Measurements from ENCODE around the gene BRD7.

Gene BRD7

DNA sequence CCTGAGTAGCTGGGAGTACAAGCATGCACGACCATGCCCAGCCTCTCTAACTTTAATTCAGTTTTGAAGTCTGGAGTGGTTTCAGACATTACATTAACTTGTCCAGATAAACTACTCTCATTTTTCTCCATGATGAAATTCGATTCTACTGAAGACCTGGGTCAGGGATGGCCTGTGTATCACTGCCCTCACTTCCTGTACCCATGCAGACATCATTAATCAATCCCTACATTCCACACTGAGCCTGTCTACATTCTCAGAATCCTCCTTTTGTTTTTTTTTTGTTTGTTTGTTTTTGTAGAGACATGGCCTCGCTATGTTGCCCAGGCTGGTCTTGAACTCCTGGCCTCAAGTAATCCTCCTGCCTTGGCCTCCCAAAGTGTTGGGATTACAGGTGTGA lies 79.9 kb downstream of the BRD7 start:
- no peak for DNase-seq

DNA sequence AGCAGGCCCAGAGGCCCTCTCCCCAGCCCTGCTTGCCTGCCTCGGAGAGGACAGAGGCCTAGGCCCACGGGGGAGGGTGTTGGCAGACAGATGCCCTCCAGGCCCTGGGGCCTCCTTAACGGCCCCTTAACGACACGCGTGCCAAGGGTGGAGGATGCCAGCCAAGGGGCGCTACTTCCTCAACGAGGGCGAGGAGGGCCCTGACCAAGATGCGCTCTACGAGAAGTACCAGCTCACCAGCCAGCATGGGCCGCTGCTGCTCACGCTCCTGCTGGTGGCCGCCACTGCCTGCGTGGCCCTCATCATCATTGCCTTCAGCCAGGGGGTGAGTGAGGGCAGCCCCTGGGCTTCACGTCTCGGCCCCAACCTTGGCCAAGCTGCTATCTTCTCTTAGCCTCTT lies 80.8 kb downstream of the BRD7 start:
- no peak for DNase-seq

GRCh38 chr16:50286681-50287080 lies 82.1 kb downstream of the BRD7 start:
- no peak for DNase-seq

GRCh38 chr16:50285406-50286003 lies 83.3 kb downstream of the BRD7 start:
- no peak for DNase-seq

DNA sequence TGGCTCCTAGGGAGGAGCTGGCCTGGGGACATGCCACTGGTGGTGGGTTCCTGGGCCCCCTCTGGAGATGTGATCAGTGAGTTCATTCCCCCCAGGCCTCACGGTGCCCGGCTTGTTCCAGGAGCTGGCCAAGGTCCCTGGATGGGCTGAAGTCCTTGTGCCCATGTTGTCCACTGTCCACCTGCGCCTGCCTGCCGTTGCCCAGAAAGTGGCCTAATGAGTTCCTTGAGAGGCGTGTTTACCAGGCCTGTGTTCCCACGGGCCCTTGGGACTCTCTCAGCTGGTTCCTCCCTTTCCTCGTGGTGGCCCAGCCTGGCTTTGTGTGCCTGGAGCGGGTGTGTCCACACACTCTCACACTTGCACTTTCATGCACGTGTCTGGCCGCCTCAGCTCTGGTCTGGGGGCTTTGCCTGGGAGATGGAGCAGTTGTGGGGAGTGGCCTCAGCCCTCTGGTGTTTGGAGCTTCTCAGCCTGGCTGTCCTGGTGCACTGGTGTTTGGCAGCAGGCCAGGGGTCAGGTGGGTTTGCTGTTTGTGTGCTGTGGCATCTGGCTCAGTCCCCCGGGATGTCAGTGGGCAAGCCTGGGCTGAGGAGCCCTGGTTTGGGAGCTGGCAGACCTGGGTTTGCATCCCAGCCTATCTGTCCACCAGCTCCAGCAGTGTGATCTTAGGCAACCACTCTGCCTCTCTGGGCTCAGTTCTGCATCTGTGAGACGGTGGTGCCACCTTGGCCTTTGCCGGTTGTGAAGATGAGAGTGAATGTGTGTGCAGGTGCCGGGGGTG lies 84.5 kb downstream of the BRD7 start:
- no peak for DNase-seq

DNA sequence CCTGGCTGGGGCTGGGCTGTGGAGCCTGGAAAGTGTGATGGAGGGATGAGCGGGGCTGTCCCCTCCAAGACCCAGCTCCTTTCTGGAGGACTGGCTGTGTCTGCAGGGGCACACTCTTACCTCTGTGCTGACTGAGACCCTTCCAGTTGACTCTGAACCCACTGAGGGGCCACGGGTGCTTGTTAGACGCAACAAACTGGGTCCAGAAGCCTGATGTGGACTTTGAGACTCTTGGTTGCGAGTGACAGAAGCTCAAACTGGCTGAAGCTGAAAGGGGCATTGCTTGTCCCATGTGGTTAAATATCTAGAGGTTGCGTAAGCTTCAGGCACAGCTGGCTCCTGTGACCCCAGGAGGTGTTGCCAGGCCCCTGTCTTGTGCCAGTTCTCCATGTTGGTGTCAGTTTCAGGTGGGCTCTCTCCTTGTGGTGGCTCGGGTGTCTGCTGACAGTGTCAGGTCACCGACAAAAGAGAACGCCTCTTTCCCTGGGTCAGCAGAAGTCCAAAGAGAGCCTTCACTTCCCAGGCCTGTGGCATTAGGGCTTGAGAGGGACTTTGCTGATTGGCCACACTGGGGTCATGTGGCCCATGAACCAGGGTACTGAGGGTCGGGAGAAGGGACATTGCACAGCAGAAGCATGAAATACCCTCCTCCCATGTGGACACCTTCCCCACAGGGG lies 85.7 kb downstream of the BRD7 start:
- no peak for DNase-seq

DNA sequence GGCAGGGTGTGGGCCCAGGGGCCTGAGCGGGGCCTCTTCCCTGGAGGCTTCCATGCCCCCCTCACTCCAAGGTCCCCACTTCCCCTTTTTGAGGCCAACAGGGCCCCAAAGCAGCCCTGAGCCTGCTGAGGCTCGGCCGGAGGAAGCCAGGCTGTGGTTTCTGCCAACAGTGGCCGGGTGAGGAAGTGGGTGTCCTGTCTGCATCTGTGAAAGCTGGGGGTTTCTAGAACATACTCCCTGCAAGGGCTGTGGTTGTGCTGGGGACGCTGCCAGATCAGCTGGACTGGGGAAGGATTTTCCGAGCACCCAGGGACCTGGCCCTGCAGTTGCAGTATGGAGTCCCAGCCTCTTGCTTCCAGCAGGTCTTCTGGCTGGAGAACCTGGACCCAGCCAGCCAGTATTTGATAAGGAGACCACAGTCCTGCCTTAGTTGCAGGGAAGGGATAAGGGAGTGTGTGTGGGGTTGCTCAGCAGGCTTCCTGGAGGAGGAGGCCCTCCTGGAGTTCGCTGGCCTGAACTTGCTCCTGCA lies 86.7 kb downstream of the BRD7 start:
- DNase-seq = peak; percentile 57

DNA sequence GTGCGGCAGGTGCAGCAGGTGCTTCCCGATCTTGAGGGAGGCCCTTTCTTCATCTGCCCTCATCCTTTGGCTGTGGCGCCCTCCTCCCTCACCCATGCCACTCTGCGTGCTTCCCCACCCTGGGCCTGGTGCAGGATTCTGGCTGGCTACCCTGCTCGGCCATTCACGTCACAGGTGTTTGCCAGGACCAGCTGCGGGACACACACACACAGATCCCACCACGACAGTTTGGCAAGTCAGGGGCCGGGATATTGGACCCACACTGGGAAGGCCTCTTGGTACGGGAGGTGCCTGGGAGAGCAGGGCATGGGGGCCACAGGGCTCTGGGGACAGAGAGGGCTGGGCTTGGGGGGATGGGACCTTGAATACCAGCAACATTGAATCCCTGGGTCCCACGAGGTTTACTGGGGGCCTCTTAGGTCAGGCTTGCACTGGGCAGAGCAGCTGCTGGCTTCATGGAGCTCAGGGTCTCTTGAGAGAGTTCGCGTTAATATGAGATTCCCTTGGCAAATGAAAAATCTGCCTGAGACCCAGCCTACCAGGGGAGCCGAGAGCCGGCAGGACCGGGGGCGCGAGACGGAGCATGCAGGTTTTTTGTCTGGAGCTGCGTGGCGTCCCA lies 87.3 kb downstream of the BRD7 start:
- DNase-seq = no peak

DNA sequence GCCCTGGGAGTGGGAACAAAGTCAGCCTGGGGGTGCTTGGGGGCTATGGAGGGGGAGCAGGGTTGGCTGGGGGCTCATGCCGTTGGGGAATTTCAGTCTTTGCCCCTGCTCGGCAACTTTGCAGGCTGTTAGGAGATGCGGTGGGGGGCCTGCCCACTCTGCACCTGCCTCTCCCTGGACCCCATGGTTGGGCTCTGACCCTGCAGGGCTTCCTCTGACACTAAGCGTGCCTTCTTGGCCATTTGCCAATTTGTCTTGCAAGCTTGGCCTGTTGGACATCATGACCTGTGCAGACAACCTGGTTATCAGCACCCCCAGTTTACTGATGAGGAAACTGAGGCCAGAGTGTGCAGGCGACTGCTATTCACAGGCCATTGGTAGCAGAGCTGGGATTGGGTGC lies 87.9 kb downstream of the BRD7 start:
- no peak for DNase-seq

- DNase-seq = no peak
Measured at GRCh38 chr16:50279504-50279865, 89.3 kb downstream of the BRD7 start.

DNA sequence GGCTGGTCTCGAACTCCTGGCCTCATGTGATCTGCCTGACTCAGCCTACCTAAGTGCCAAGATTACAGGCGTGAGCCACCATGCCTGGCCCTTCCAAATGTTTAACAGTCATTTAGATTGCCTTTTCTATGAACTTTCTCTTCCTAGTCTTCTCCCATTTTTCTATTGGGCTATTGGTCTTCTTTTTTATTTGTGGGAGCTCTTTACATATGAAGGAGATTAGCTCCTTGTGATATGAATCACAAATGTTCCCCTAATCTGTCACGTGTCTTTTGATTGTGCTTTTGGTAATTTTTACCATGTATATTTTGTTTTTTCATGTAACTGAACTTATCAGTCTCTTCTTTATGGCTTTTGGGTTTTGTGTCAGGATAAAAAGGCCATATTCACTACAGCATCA lies 90.5 kb downstream of the BRD7 start:
- DNase-seq = no peak

GRCh38 chr16:50276801-50277555 lies 91.8 kb downstream of the BRD7 start:
- DNase-seq = no peak

DNA sequence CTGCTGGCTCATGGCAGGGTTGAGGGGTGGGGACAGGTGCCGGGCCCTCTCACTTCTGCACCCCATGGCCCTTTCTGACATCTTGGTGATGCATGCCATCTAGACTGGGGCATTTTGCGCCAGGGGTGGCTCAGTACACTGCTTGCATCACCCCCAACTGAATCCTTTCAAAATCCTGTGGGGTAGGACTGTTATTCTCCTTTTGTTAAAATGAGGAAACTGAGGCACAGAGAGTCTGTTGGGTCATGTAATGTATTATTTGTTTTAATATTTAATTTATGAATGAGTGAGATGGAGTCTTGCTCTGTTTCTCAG lies 92.5 kb downstream of the BRD7 start:
- DNase-seq = no peak

DNA sequence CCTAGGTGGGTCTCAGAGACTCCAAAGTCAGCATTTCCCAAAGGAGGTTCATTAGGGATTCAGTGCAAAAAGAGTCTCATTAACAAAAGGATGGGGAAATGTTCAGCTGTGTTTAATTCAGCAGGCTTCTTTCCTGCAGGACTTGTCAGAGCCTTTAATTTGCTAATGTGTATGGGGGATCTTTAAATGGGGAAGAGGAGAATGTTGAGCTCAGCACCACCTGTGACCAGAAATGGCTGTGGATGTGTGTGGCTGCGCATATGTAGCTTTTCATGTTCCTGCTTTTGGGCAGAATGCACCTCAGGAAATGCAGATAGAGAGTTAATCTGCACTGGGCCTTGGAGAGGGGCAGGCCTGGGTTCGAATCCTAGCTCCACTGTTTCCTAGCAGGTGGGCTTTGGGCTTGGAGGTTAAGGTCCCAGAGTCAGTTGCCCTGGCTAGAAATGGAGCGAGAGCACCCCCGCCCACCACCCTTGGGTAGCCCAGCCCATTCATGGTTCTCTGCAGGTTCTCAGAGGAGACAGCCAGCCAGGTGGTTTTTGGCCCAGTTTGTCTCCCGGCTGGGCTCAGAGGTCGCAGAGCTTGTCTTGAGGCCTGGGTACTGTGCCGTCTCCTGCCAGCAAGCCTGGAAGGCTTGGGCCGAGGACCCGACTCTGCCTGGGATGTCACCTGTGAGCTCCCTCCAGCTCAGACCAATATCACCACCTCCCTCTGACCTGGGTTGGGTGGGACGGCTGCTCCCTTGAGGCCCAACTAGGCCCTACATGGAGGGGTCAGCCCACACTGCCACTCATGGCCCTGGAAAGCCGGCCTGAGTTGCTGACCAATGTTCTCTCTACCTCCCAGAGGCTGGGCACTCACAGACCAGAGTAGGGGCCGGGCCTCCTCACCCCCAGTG lies 93.1 kb downstream of the BRD7 start:
- DNase-seq = peak; percentile 18

DNA sequence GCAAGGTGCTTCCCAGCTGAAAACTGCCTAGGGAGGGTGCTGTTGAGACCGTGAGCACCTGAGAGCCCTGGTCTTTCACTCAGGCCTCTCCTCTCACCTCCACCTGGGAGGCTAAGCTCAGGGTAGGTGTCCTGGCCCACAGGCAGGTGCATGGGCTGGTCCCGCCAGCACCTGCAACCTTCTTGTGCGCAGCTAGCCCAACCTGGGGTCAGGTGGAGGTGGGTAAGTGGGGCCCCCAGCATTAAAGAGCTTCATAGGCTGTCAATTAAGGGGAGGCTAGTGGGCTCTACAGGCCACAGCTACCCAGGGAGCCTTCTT lies 93.7 kb downstream of the BRD7 start:
- DNase-seq = peak; percentile 31

DNA sequence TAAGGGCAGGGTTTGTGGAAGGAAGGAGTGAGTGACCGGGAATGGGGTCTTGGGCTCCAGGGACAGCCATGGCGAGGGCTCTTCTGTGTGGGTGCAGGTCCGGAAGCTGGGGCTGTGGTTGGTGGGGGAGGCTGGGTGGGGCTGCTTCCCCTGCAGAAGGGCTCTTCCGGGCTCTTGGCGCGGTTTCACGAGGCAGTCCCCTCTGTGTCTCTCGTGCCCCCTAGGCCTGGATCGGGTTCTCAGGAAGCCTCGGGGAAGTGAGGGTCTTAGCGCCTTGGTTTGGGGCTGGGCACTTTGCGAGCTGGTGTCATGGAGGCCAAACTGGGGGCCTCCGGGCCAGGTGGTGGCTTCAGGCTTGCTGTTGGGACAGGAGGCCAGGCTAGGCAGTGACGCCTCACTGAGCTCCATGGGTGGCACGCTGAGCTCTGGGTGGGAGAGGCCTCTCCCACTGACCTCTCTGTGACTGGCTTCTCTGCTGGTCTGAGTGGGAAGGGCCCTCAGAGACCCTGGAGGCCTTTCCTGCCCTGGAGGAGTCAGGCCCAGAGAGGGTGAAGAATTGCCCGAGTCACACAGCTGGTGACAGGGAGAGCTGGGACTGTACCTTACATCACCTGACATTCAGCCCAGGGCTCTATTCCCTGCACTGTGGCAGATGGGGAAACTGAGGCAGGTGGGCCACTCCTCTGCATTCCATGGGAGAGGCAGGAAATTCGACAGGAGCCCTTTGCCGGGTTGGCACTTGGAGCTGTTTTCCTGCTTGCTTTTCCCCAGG lies 94.3 kb downstream of the BRD7 start:
- peak; percentile 64 for DNase-seq

DNA sequence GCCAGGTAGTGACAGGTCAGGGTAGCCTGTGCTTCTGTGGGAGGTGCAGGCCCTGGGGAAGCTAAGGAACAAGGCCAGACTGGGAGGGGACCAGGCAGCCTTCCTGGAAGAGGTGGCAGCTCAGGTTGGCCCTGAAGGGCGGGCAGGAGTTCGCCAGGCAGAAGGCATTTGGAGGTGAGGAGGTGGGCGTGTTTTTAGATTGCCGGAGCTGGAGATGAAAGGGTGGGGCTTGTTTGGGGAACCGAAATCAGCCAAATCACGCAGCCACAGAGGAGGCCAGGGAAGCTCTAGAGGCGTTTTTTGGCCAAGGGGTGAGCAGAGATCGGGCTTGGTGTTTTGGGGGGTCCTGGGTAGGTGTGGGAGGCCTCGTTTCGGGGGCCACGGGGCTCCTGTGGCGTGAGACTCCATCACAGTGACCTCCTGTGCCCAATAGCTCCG lies 94.9 kb downstream of the BRD7 start:
- DNase-seq = peak; percentile 43

GRCh38 chr16:50273382-50273690 lies 95.5 kb downstream of the BRD7 start:
- DNase-seq = no peak

GRCh38 chr16:50272687-50273381 lies 96.0 kb downstream of the BRD7 start:
- peak; percentile 25 for DNase-seq

DNA sequence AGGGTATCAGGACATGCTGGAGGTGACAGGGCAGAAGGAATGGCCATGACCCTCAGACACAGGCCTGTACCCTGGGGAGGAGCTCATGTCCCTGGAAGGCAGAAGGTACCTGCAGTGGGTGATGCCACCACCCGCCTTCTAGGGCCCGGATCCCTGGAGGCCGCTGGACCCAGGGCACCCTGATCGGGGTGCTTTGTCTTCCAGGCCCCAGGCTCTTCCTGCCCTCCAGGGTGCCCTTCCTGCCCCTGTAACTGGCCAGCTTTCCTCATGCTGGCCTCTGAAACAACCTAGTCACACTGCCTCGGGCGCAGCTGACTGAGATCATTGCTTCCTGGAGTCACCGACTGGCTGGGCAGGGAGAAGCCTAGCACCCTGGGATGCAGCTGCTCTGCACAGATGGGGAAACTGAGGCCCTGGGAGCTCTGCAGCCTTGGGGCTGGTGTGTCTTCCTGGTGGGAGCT lies 96.6 kb downstream of the BRD7 start:
- DNase-seq = peak; percentile 29

Measured in activated T-cell treated with anti-CD3 and anti-CD28 coated beads, Interleukin-2, amount 50 U/mL, for 1 hour (primary cell).